HG03135 (cell line): ENCODE data around the gene HIF1AN.

ENCODE experiments used
- ATAC-seq: cut with Tn5 transposase; IDR thresholded peaks from one replicate; pipeline ENCODE4 v1.9.1; 2021; ENCODE audit warnings: mild to moderate bottlenecking, moderate library complexity; ENCODE audit not compliant: unreplicated experiment

HIF1AN gene

DNA sequence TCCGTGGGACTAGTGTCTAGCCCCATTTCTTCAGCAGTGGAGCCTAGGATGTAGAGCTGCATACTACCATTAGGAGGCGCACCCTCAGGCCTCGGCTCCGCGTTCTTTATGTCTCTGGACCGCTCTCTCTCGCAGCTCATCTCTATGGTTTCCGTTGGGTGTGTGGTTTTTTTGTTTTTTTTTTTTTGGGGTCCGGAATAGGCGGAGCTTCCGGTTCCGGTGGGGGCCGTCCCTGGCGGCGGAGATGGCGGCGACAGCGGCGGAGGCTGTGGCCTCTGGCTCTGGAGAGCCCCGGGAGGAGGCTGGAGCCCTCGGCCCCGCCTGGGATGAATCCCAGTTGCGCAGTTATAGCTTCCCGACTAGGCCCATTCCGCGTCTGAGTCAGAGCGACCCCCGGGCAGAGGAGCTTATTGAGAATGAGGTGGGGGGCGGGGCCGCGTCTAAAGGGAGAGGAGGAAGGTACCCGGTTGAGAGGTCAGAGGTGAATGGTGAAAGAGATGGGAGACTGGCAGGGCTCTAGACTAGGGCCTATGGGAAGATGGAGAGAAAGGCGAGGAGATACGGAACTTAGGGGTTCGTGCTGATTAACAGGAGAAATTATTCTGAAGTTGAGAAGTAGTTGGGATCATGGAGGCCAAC is at the start of gene HIF1AN:
Gene HIF1AN (plus strand): TSS at position 229 of the 639 bp plus-strand sequence. CDS start 16 bp downstream, at position 245.
- peak; percentile 92 for ATAC-seq

GRCh38 chr10:100487529-100487928 is 48.2 kb upstream of the HIF1AN start:
- no peak for ATAC-seq

- ATAC-seq = no peak
Measured at GRCh38 chr10:100489396-100489795, 46.3 kb upstream of the HIF1AN start.

- no peak for ATAC-seq
Measured at GRCh38 chr10:100490531-100490930, 45.2 kb upstream of the HIF1AN start.

GRCh38 chr10:100496567-100496966 is 39.2 kb upstream of the HIF1AN start:
- no peak for ATAC-seq

GRCh38 chr10:100498059-100498458 is 37.7 kb upstream of the HIF1AN start:
- no peak for ATAC-seq

DNA sequence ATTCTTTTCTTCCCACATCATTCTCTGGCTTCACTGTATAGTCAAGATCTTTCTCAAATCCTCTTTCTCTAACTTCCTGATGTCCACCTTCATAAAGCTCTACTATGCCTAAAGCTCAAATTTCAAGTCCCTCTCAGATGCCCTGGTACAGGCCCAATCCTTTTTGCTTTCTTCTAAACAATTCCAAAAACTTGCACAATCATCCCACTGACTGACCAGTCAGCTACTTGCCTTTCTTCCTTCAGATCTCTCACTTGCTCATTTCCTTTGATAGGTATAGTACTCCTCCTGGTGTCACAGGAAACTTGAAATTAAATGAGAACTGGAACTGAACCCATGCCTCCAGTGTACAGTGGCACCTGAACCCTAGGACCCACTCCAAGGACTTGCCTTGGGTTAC is 34.3 kb upstream of the HIF1AN start:
- no peak for ATAC-seq

GRCh38 chr10:100502926-100503494 is 32.7 kb upstream of the HIF1AN start:
- no peak for ATAC-seq

- no peak for ATAC-seq
Measured at GRCh38 chr10:100504096-100504495, 31.6 kb upstream of the HIF1AN start.

DNA sequence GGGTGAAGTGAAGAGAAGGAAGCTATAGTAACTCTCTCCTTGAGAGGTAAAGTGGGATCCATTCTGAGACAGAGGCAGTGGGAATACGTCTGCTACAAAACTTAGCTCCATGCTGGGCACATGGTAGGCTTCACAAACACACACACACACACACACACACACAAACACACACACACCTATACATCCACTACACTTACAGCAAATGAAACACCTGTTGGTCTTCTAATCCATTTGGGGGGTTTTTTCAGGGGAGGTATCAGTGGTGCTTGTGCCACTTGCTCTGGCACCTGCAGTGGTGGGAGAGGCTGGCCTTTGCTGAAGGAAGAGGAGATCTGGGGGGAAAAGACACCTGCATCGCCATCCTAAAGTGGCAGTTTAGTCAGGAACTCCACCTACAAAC is 30.6 kb upstream of the HIF1AN start:
- ATAC-seq = no peak

DNA sequence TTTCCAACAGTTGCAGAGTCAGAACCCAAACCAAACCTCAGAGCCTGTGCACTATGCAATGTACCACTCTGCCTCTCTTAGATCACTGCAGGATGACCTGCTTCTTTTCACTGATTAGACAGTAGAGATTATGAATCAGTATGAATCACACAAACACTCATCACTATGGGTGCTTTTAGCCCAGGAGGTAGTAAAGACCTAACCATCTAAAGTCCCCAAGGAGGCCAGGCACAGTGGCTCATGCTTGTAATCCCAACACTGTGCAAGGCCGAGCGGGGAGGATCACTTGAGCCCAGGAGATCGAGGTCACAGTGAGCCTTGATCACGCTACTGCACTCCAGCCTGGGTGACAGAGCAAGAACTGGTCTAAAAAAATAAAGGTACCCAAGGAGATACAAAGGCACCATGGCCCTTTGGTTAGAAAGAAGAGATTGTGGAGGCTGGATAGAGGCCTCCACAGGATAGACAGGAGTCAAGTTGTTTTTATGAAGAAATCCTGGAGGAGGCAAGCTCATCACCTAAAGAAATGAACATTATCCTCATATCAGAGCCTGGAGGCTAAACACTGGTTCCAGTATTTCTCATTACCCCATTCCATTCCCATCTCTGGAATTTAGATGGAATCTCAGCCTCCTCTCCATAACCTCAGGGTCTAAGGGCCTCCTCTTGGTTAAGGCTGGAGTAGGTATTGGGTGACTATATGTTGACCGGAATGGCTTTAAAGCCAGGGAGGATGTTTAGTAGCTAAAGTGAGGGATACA is 29.0 kb upstream of the HIF1AN start:
- ATAC-seq = no peak

- no peak for ATAC-seq
Measured at GRCh38 chr10:100507357-100507732, 28.4 kb upstream of the HIF1AN start.

DNA sequence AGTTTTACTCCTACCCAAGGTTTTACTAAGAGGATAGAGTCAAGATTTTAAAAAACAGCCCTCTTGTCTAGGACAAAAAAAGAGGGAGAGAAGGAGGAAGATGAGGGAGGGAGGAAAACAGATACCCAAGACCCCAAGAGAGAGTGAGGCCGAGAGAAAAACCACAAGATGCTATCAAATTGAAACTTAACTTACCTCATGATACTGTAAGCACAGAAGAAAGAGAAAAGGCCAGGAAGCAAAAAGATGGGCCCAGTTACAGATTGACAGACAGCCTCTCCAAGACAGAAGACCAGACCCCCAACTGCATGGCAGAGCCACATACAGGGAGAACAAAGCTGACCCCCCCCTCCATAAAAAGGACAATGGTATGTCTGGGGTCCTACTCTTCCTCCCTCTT is 27.5 kb upstream of the HIF1AN start:
- no peak for ATAC-seq

- ATAC-seq = no peak
Measured at GRCh38 chr10:100508691-100509150, 27.0 kb upstream of the HIF1AN start.

- no peak for ATAC-seq
Measured at GRCh38 chr10:100509241-100509840, 26.4 kb upstream of the HIF1AN start.

- no peak for ATAC-seq
Measured at GRCh38 chr10:100510533-100511308, 25.0 kb upstream of the HIF1AN start.

GRCh38 chr10:100515612-100516011 is 20.1 kb upstream of the HIF1AN start:
- no peak for ATAC-seq

- no peak for ATAC-seq
Measured at GRCh38 chr10:100516847-100517246, 18.9 kb upstream of the HIF1AN start.

DNA sequence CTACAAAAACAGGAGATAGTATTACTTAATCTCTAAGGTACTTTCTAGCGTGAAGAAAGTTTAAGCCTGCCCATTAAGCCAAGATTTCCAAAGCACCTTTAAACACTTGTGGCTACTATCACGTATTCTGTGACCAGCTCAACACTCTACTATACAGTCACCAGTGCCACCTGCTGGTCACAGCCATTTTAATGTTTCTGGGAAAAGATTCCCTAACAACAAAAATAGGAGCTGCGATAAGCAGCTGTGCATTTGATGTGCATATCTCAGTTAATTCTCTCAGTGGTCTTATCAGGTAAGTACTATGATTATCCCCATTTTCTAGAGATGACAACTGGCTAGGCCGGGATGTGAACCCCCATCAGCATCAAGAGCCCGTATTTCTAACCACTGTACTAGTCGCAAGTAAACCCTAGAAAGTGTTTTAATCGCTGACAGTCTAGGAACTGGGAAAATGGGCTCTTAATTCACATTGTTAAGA is 16.9 kb upstream of the HIF1AN start:
- ATAC-seq = no peak

GRCh38 chr10:100519311-100520051 is 16.3 kb upstream of the HIF1AN start, which contains the start of gene SEC31B:
Gene SEC31B (minus strand): TSS chr10:100519861. CDS start chr10:100516952, 2,909 bp downstream.
- no peak for ATAC-seq
